Breast epithelium (tissue), 3 donors: ENCODE results near the gene RASGRP1.

Experiments
- POLR2A ChIP-seq: fragments of 450-650 bp; IDR thresholded peaks from one replicate; pipeline ENCODE4 v1.6.1; 2016; ENCODE audit warnings: antibody characterized with exemption, mild to moderate bottlenecking, moderate library complexity
- POLR2AphosphoS5 ChIP-seq, 3 donors: sonication (generic); formaldehyde crosslinking; IDR thresholded peaks; one replicate each; pipeline ENCODE4 v1.6.1; 2017; ENCODE audit warnings: antibody characterized with exemption in 3 of 3
- TF ChIP-seq, protein P1 (sequence below), 3 donors: fragments of 450-650 bp; IDR thresholded peaks; one replicate each; pipeline ENCODE4 v1.5.1; 2016 to 2017; ENCODE audit warnings: antibody characterized with exemption in 3 of 3, mild to moderate bottlenecking in 3 of 3, moderate library complexity in 3 of 3

DNA sequence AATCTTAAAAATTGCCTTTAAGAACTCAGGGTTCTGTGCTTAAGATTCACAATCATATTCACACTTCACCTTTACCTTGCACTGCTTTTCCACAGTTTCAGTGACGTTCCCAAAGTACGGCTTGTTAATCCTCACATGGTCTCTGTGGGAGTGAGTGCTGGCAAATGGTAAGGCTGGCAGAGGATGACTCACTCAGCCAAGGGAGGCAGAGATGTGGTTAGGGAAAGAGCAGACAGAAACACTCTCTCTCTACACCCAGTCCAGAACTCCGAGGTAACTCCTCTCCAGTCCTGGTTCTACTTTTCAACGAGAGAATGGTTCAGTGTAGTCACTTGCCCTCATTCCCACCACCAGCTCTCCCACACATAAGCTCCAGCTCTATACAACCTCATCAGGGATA lies 33.1 kb downstream of the RASGRP1 start:
- TF ChIP-seq, protein P1, sequence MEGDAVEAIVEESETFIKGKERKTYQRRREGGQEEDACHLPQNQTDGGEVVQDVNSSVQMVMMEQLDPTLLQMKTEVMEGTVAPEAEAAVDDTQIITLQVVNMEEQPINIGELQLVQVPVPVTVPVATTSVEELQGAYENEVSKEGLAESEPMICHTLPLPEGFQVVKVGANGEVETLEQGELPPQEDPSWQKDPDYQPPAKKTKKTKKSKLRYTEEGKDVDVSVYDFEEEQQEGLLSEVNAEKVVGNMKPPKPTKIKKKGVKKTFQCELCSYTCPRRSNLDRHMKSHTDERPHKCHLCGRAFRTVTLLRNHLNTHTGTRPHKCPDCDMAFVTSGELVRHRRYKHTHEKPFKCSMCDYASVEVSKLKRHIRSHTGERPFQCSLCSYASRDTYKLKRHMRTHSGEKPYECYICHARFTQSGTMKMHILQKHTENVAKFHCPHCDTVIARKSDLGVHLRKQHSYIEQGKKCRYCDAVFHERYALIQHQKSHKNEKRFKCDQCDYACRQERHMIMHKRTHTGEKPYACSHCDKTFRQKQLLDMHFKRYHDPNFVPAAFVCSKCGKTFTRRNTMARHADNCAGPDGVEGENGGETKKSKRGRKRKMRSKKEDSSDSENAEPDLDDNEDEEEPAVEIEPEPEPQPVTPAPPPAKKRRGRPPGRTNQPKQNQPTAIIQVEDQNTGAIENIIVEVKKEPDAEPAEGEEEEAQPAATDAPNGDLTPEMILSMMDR (IDR thresholded peaks at IDR 0.05), result no peak
- TF ChIP-seq POLR2AphosphoS5 (IDR thresholded peaks at IDR 0.05), result no peak
- no peak for TF ChIP-seq POLR2A
